Superior temporal gyrus (tissue), 1 donor: ENCODE measurements around the gene NUP107.
"Not testable (repeated sequence)": the region's sequence is repeated elsewhere in the genome, so short reads cannot be mapped to it uniquely, and the experiment has no call there.

Experiments used
- DNase-seq: peaks from one replicate; pipeline ENCODE4 v3.0.0-alpha.2; 2016; ENCODE audit errors: extremely low spot score

NUP107 gene

DNA sequence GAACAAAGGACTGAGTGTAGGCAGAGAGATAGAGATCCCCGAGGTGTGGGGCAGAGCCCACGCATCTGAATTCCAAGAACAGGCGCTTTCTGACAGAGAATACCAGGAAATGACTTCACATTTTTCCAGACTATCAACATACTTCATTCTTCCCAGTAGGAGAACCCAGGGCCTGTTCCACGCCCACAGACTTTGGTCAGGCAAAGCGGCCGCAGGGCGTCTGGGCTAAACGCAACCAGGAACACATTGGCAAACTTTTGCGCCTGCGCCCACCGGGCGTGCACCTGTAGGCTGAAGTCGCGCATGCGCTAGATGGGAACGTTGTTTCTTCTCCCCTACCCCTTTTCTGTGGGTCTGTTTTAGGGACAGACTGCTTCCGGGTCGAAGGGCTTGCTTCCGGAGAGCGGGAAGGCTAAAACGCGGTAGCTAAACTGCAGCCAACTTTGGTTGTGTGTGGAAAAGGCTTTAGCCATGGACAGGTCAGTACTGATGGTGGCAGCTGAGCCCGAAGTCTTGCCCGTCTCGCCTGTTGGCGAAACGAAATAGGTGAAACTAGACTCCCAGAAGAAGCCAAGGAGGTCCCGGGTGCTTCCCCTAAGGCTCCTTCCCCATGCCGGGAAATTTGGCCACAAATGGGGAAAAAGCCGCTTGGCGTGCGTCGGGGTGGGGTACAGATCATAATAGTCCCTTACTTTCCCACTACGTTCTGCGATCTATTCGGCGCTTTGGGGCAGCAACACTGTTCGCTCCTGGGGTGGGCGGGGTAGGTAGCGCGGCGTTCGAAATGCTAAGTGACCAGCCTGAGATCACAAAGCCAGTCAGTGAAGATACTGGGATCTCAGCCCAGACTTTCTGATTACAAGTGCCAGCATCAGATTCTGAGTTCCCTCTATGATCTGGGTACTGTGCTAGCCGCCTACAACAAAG, at the start of gene NUP107:
Gene NUP107 (plus strand): TSS at position 384 of the 927 bp plus-strand sequence. CDS start 88 bp downstream, at position 472.
- peak; percentile 99 for DNase-seq

DNA sequence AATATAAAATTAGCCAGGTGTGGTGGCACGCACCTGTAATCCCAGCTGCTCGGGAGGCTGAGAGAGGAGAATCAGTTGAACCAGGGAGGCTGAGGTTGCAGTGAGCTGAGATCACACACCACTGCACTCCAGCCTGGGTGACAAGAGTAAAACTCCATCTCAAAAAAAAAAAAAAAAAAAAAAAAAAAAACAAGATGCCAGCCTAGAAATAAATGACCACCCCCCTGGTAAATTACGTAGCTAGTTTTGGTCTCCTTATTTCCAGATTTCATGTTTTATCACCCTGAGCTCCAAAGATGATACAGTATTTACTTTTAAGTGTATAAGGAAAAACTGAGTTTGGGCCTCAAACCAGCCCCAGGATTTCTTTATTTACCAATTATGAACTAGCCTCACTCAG, 49.3 kb upstream of the NUP107 start:
- not testable (repeated sequence) for DNase-seq

DNA sequence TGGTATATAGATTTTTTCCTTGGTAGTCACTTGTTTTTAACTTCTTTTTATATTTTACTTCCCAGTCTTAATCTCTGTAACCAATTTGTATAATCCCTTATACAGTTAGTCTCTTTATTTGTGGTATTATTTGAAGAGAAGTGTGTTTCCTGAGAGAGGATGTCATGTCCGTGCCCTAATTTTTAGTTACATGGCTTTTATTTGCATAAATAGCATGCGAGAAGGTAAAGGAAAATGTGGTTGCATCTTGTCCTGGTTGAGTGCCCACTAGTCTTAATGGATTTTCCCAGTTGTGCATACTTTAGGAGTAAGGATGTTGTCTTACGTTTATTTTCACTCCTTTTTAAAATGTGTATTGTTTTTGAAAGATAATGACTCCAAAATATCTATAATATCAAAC, 48.6 kb upstream of the NUP107 start:
- DNase-seq, result no peak

DNA sequence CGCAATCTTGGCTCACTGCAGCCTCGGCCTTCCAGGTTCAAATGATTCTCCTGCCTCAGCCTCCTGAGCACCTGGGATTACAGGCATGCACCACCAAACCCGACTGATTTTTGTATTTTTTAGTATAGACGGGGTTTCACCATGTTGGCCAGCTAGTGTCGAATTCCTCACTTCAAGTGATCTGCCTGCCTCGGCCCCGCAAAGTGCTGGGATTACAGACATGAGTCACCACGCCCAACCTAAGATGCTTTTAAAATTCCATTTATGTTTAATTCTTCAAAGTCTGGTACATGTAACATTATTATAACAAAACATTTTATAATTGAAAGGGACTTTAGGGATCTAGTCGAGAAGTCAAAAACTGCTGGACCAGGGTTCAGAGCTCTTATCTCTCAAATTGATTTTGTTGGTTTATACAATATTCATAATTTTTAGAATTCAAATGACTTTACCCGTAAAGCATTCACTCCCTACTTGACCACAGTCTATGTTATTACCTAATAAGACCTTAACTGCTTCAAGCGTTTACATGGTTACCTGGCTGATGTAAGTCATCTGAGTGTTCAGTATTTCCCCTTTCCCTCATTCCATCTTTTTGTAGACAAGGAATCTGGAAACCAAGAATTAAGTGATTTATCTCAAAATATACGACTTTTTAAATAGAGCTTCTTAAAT, 47.9 kb upstream of the NUP107 start:
- DNase-seq, result no peak

DNA sequence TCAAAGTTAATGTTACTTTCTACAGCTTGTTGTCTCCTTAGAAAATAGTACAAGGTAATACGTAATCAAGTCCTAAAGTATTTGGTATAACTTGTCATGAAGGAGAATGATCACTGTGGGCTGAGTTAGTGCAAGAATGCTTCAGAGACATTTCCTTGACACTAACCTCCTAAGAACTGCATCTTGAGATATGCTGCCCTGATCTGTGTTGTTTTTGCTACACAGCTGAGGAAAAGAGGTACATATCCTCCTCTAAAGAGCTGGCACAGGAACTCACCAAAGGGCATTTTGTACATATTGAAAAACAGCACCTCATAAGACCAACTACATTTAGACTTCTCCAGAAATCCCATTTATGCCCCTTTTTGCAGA, 47.4 kb upstream of the NUP107 start:
- no peak for DNase-seq

DNA sequence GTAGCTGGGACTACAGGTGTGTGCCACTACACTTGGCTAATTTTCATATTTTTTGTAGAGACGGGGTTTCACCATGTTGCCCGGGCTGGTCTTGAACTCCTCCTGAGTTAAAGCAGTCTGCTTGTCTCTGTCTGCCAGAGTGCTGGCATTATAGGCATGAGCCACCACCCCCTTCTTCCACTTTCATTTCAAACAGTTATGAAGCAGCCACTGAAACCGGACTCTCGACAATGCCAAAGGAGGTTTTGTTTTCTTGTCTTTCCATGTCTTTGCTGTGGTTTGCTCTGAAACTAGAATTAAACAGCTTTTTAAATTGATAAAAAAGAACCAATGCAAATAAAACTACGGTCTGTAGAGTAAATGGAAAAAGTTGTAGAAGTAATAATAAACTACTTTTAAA, 45.6 kb upstream of the NUP107 start:
- DNase-seq, result no peak

DNA sequence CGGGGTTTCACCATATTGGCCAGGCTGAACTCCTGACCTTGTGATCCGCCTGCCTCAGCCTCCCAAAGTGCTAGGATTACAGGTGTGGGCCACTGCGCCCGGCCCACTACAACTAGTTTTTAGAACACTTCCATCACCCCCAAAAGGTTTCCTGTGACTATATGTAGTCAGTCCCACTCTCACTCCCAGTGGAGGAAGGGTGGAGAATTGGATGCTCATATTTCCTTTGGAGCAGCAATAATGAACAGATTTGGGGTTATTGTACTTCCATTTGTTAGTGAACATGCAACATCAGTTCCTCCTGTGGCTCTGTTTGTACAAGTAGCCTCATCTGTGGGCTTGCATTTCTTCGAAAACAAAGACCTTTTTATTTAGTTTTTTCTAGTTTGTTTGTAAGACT, 40.3 kb upstream of the NUP107 start:
- DNase-seq, result no peak

DNA sequence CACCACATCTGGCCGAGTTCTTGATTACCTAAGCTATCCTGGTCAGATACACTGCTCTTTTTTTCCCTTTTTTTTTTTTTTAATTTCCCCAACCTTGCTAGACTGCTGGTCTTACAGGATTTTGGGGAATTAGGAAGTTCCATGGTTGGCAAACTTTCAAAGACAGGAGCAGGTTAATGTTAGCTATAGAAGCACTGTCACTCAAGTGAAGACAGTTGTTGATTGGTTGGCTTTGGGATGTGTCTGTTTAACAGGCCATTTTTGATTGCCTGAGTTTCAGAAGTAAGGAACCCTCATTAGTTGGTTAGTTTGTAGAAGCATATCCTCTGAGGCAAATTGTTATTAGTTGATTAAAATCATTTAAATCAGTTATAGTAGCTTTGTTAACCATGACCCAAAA, 39.3 kb upstream of the NUP107 start:
- DNase-seq, result no peak

DNA sequence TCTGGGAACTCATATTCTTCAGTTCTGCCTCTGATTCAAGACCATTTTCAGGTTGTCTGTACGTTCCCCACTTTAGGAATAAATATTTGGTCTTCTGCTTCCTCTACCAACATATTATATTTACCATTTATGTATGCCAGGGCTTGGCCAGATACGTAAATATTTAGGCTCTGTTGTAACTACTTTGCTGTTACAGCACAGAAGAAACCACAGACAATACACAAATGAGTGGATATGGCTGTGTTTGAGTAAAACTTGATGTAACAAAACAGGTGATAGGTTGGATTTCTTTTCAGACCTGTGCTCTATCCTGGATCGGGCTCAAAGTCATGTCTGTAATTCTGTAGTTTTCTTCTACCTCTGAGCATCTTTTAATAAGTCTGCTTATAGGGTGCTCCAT, 38.6 kb upstream of the NUP107 start:
- DNase-seq, result no peak

DNA sequence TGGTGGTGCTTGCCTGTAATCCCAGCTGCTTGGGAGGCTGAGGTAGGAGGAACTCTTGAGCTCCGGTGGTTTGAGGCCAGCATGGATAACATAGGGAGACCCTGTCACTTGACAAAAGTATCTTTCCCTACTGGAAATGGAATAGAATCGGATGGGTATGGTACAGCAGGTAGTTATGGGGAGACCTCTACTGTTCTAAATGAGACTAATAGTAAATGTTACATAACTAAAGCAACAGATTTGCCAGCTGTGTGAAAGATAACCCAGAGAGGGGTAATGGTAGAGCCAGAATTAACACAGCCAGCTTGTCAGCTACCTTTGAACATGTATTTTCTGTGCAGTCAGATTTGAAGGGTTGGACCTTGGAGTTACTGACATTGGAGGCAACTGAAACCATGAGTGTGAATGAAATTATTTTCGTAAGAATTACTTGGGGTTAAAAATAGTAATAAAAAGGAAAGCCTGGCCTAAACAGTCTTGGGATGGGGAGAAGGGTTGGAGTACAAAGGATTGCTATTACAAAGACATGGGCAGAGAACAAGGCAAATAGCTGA, 21.7 kb upstream of the NUP107 start:
- no peak for DNase-seq

DNA sequence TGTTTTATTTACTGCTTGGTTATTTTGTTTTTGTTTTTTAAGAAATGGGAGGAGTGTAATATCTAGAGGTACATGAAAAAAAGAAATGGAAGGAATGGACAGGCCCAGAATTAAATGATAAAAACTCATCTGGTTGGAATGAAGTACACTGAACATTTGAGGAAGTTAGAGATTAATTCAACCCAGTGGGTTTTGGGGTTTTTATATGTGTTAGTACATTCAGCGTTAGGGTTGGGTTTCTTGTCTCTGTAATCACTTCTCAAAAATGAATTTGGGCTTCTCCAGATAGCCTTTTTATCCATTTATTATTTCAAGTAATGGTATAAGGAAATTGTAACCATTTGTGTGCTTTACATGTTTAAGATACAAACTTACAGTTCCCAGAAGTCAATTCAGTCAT, 19.5 kb upstream of the NUP107 start:
- DNase-seq, result no peak

DNA sequence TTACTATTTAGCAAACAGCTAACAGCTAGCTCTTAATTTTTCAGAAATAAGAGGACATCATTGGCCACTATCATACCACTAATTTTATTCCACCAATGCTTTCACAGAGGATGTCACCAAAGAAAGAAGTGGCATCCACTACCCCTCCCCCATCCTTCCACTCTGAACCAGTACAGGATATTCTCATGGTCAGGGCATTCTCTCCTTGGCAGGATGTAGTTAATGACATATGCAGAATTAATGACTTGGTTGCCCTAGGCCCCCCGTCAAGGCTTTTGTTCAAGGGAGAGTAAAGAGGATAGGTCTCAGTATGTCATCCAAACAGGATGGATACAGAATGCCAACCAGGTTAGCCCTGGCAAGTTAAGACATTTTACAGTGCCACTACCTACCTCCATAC, 18.9 kb upstream of the NUP107 start:
- DNase-seq, result no peak

DNA sequence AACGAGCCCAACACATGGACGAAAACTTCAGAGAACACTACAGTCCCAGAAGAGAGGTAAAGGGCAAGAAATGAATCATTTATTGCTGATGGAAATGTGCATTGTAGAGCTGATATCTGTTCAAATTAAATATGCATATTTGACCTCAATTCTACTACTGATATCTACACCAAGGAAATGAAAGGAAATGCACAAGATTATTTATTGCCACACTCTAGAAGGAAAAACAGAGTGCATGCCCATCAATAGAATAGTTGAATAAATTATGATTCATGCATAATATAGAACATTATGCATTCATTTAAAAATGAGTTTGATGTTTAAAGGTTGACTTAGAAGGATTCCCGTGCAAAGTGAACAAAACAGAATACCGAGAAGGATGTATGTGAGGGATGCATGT, 15.6 kb upstream of the NUP107 start:
- DNase-seq, result no peak

DNA sequence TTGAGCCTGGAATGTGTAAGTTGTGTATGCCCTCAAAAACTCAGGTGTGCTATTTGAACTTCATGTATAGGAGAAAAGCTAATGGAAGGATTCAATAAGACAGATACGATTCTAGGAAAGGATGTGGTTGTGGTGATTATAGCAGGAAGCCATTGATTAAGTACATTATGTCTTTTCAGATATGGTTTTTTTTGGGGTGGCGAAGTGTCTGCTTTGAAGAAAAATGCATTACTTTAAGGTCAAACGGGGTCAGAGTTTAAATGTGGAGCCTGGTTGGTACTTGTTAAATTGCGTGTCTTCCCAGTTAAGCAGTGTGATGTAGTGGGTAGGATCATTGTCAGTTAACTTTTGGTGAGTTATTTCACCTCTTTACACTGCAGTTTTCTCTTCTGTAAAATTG, 13.0 kb upstream of the NUP107 start:
- no peak for DNase-seq

DNA sequence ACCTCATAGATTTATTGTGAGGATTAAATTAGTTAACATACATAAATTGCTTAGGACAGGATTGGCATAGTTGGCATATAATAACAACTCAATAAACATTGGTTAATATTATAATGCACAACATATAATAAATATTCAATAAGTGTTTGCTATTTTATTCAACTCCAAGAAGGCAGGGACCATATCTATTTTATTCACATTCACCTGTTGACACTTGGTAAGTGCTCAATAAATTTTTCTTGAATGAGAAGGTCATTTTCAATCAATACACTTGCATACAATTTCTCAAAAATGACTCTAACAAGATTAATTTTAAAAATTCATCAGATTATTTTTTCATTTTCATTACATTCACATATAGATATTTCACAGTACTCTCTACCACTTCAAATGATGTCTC, 12.4 kb upstream of the NUP107 start:
- DNase-seq, result no peak

DNA sequence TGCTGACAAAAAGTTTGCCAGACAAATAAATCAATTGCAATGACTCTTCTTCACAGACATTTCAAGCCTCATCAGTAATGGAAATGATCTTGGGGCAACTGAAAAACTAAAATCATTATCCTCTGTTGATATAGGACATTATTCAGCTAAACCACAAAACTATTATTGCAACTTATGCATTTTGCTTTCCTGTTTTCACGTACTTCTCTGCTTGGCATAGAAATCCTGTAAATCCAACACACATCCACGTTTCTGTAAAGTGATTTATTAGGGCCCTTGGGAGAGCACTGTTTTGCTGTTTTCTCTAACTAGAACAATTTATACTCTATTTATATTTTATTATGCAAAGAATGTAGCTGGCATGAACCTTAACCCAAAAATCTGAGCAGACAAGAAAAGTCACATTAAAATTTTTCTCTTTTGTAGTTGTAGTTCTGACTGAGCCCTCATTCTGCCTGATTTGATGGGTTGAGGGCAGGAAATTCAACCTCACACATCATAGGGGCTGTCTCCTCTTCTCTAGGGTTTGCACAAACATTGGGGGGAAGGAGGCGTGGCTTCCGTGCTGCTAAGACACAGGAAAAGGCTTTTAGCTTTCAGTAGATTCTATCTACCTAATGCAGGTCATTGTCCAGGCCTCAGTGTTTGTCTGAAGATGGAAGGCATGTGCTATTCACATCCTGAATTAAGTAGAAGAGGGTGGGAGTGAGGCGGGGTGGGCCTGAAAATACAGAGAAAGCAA, 11.5 kb upstream of the NUP107 start:
- DNase-seq, result no peak

DNA sequence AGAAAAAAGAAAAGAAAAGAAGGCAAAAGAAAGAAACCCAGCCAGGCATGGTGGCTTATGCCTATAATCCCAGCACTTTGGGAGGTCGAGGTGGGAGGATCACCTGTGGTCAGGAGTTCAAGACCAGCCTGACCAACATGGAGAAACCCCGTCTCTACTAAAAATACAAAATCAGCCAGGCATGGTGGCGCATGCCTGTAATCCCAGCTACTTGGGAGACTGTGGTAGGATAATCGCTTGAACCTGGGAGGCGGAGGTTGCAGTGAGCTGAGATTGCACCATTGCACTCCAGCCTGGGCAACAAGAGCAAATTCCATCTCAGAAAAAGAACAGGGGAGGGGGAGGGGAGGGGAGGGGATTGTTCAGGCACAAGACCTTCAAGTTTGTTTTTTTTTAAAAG, 9.9 kb upstream of the NUP107 start:
- not testable (repeated sequence) for DNase-seq

DNA sequence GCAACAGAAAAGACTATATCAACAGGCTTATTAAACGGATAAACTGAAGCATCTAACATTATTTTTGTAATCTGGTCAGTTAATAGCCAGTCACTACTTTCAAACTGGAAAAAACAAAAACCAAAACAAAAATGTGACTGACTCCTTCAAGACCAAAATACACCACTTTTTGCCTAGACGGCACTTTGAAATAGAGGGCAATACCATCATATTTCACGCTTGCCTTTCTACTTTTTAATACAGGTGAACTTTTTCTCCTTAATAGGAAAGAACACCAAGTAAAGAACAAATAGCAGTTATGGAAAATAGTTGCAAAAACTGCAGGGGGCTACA, 550 bp upstream of the NUP107 start:
- DNase-seq, result peak; percentile 22

DNA sequence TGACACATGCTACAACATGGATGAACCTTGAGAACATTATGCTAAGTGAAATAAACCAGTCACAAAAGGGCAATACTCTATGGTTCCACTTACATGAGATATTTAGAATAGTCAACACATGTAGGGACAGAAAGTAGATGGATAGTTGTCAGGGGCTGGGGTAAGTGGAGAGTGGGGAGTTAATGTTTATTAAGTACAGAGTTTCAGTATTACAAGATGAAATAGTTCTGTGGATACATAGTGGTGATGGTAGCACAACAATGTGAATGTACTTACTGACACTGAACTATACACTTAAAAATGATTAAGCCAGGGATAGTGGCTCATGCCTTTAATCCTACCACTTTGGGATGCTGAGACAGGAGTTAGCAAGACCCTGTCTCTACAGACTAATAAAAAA, 8.7 kb downstream of the NUP107 start:
- DNase-seq, result no peak

DNA sequence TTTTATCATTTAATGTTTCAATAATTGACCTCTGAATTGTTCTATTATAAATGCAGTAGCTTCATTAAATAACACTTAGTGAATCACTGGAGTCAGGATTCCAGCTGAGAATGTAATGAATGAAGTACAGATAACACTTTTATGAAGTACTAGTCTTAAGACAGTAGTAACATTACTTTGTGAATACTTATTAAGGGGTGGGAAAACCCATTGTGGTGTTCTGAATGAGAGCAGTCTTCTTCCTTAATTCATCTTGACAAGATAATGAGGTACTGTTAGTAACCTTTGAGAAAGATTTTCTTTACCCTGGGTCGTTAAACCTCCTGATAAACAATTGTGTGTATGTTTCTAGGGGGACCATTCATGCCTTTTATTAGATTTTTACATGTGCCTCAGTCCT, 12.7 kb downstream of the NUP107 start:
- DNase-seq, result no peak

DNA sequence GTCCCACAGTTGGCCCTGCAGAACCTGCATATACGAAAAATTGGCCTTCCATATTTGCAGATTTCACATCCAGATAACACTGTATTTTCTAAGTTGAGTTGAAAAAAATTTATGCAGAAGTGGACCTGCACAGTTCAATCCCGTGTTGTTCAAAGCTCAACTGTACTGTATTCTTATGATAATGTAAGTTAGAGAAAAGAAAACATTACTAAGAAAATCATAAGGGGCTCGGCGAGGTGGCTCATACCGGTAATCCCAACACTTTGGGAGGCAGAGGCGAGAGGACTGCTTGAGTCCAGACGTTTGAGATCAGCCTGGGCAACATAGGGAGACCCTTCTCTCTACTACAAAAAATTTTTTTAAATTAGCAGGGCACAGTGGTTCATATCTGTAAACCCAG, 41.0 kb downstream of the NUP107 start:
- no peak for DNase-seq

DNA sequence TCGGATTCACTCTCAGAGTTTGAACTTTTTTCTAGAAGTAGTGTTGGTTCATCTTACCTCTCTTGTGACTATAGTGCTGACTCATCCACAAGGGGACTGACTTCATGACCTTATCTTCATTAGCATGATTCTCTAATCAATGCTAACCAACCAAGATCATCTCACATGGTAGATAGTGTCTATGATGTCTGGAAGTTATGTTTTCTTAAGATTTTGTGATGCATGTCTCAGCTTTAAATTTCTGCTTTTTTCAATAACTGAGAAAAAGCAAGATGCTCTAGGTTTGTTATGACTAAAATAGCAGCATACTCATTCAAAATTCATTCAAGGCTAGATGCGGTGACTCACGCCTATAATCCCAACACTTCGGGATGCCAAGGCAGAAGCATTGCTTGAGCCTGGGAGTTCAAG, 46.9 kb downstream of the NUP107 start:
- no peak for DNase-seq
